Ascending aorta (tissue), 2 donors: ENCODE measurements around the gene ZMYM2. TPM values are rescaled to one million over a fixed set of nuclear protein-coding genes. Genes with fewer than 3 reads are reported as not detected.

Experiments
- DNase-seq, 2 donors: peaks; one replicate each; pipeline ENCODE4 v3.0.0-alpha.2; 2019; ENCODE audit warnings: low spot score in 2 of 2
- H3K27ac ChIP-seq, 2 donors: fragments of 200-600 bp; sonication (generic); one replicate each; pipeline ENCODE4 v1.5.1; 2016 to 2017; ENCODE audit warnings: mild to moderate bottlenecking in 1 of 2
- H3K27me3 ChIP-seq: fragments of 200-600 bp; sonication (generic); one replicate; pipeline ENCODE4 v1.5.1; 2017
- H3K36me3 ChIP-seq, 2 donors: fragments of 200-600 bp; sonication (generic); one replicate each; pipeline ENCODE4 v1.5.1; 2016
- H3K4me1 ChIP-seq, 2 donors: fragments of 200-600 bp; sonication (generic); one replicate each; pipeline ENCODE4 v1.5.1; 2016 to 2017; ENCODE audit warnings: mild to moderate bottlenecking in 1 of 2
- H3K4me3 ChIP-seq, 2 donors: fragments of 200-600 bp; sonication (generic); one replicate each; pipeline ENCODE4 v1.5.1; 2016 to 2017; ENCODE audit warnings: mild to moderate bottlenecking in 1 of 2
- H3K9me3 ChIP-seq, 2 donors: fragments of 200-600 bp; sonication (generic); one replicate each; pipeline ENCODE4 v1.5.1; 2016
- CTCF ChIP-seq, 3 experiments: fragments of 200-600 bp in 2 of 3; fragments of 450-650 bp in 1 of 3; sonication (generic) in 2 of 3; IDR thresholded peaks; one replicate each; pipeline ENCODE4 v1.5.1; 2016 to 2019; ENCODE audit warnings: antibody characterized with exemption in 3 of 3, mild to moderate bottlenecking in 1 of 3, moderate library complexity in 1 of 3
- intact Hi-C: fragments of 100-400 bp; cut with DNase I; formaldehyde crosslinking; loops from one replicate; pipeline ENCODE4 v1.15.1; 2023
- total RNA-seq: library from RNA; depleted of rRNA; stranded (reverse); fragments of >200 nt; gene quantifications from one replicate; pipeline ENCODE4 v1.1.0, GENCODE V29; 2016

ZMYM2 gene
- total RNA-seq, 1 donor from 2014 or later, result 76.6 TPM

- Histone ChIP-seq H3K9me3 (no peaks in the 10 kb centered on the region), H3K36me3 (no peaks in the 10 kb centered on the region), H3K27me3 (no peaks in the 10 kb centered on the region), H3K27ac (no peak overlapping the region), H3K4me1 (peaks cover 0 to 3% of the 10 kb centered on the region in 2 donors), H3K4me3 (no peak overlapping the region)
- DNase-seq, result no peak
- intact Hi-C loops, result loop anchor here (10.0 kb wide), 1 partner anchor 752 kb away; the partner anchor contains the start of gene IL17D
- no peak for TF ChIP-seq CTCF (IDR thresholded peaks at IDR 0.05)
These were observed 5.7 kb upstream of the ZMYM2 start for GRCh38 chr13:19952850-19953249.

GRCh38 chr13:19955873-19956559 lies 2.5 kb upstream of the ZMYM2 start:
- no peak for DNase-seq
- Histone ChIP-seq H3K4me1 (peaks cover 0 to 7% of the 10 kb centered on the region in 2 donors), H3K4me3 (no peak overlapping the region), H3K36me3 (no peaks in the 10 kb centered on the region), H3K27ac (no peak overlapping the region), H3K27me3 (no peaks in the 10 kb centered on the region), H3K9me3 (no peaks in the 10 kb centered on the region)
- intact Hi-C loops, result loop anchor here (5.0 to 10.0 kb wide), 2 partner anchors 611 to 749 kb away; partner anchors contain the start of genes IFT88 and IL17D
- no peak for TF ChIP-seq CTCF (IDR thresholded peaks at IDR 0.05)

- H3K4me1 ChIP-seq, result peaks cover 0 to 18% of the 10 kb centered on the region in 2 donors
- no peaks in the 10 kb centered on the region for H3K9me3 ChIP-seq
- TF ChIP-seq CTCF (IDR thresholded peaks at IDR 0.05), result peak; percentile 72 to 82 (median 74)
- no peaks in the 10 kb centered on the region for H3K36me3 ChIP-seq
- H3K27me3 ChIP-seq, result no peaks in the 10 kb centered on the region
- intact Hi-C loops, result loop anchor here (1.0 to 10.0 kb wide), 5 partner anchors 94 to 747 kb away; partner anchors contain the start of genes IFT88, IL17D, MPHOSPH8 and PSPC1
- peak overlapping the region; percentile 98 to 99 for H3K27ac ChIP-seq
- peak overlapping the region; percentile 75 to 88 for H3K4me3 ChIP-seq
- peak; percentile 38 to 90 for DNase-seq
These were observed 990 bp upstream of the ZMYM2 start for GRCh38 chr13:19957320-19958154.

- peak in 1 of 3 experiments; percentile 11 for TF ChIP-seq CTCF (IDR thresholded peaks at IDR 0.05)
- H3K27me3 ChIP-seq, result no peaks in the 10 kb centered on the region
- intact Hi-C loops, result loop anchor here (2.0 to 10.0 kb wide), 4 partner anchors 176 to 746 kb away; partner anchors contain the start of genes IFT88, IL17D, MPHOSPH8 and PSPC1
These were observed 759 bp downstream of the ZMYM2 start for GRCh38 chr13:19959141-19959830.

More at GRCh38 chr13:19959141-19959830, 759 bp downstream of the ZMYM2 start:
- H3K27ac ChIP-seq, result peak overlapping the region; percentile 98 to 99
- no peaks in the 10 kb centered on the region for H3K36me3 ChIP-seq
- peaks cover 0 to 30% of the 10 kb centered on the region in 2 donors for H3K4me1 ChIP-seq
- no peaks in the 10 kb centered on the region for H3K9me3 ChIP-seq
- H3K4me3 ChIP-seq, result peak overlapping the region; percentile 75 to 88
- peak in 1 of 2 donors; percentile 82 for DNase-seq
